GM18520 (cell line): ENCODE measurements around the gene TSPAN5.
"Not testable (repeated sequence)": the region's sequence is repeated elsewhere in the genome, so short reads cannot be mapped to it uniquely, and the experiment has no call there.

Experiments used
- ATAC-seq: cut with Tn5 transposase; IDR thresholded peaks from one replicate; pipeline ENCODE4 v1.9.1; 2021; ENCODE audit not compliant: unreplicated experiment

The TSPAN5 gene

GRCh38 chr4:98658287-98659105, at the start of gene TSPAN5:
TSPAN5 (minus strand) TSS chr4:98658611.
- peak; percentile 65 for ATAC-seq

- no peak for ATAC-seq
Measured at GRCh38 chr4:98706935-98707334, 48.5 kb upstream of the TSPAN5 start.

GRCh38 chr4:98706200-98706813, 47.9 kb upstream of the TSPAN5 start:
- ATAC-seq, result no peak

- ATAC-seq, result not testable (repeated sequence)
Measured at GRCh38 chr4:98705586-98705985, 47.2 kb upstream of the TSPAN5 start.

- no peak for ATAC-seq
Measured at GRCh38 chr4:98700656-98701055, 42.2 kb upstream of the TSPAN5 start.

GRCh38 chr4:98694076-98694475, 35.7 kb upstream of the TSPAN5 start:
- ATAC-seq, result no peak

GRCh38 chr4:98692411-98692810, 34.0 kb upstream of the TSPAN5 start:
- no peak for ATAC-seq

- no peak for ATAC-seq
Measured at GRCh38 chr4:98691588-98691987, 33.2 kb upstream of the TSPAN5 start.

- no peak for ATAC-seq
Measured at GRCh38 chr4:98689507-98690174, 31.2 kb upstream of the TSPAN5 start.

GRCh38 chr4:98688411-98689290, 30.2 kb upstream of the TSPAN5 start:
- ATAC-seq, result no peak

GRCh38 chr4:98687876-98688275, 29.5 kb upstream of the TSPAN5 start:
- no peak for ATAC-seq

- ATAC-seq, result no peak
Measured at GRCh38 chr4:98686847-98687246, 28.4 kb upstream of the TSPAN5 start.

GRCh38 chr4:98686043-98686707, 27.8 kb upstream of the TSPAN5 start:
- no peak for ATAC-seq

GRCh38 chr4:98685225-98686042, 27.0 kb upstream of the TSPAN5 start:
- ATAC-seq, result no peak

- no peak for ATAC-seq
Measured at GRCh38 chr4:98682719-98683118, 24.3 kb upstream of the TSPAN5 start.

- no peak for ATAC-seq
Measured at GRCh38 chr4:98680806-98681205, 22.4 kb upstream of the TSPAN5 start.

GRCh38 chr4:98679738-98680137, 21.3 kb upstream of the TSPAN5 start:
- ATAC-seq, result no peak

GRCh38 chr4:98677799-98678198, 19.4 kb upstream of the TSPAN5 start:
- ATAC-seq, result no peak

GRCh38 chr4:98674404-98675173, 16.2 kb upstream of the TSPAN5 start:
- no peak for ATAC-seq
